Tibial nerve (tissue), 4 donors: ENCODE data around the gene USP48.

ENCODE experiments used
- EP300 ChIP-seq, 2 donors: sonication (generic); formaldehyde crosslinking; IDR thresholded peaks; one replicate each; pipeline ENCODE4 v1.6.1; 2017; ENCODE audit warnings: antibody characterized with exemption in 2 of 2, mild to moderate bottlenecking in 1 of 2
- POLR2A ChIP-seq, 2 donors: fragments of 450-650 bp; IDR thresholded peaks; one replicate each; pipeline ENCODE4 v1.6.1; 2017; ENCODE audit warnings: antibody characterized with exemption in 2 of 2, mild to moderate bottlenecking in 2 of 2, moderate library complexity in 2 of 2
- TF ChIP-seq, protein P1 (sequence below), 5 experiments: fragments of 200-600 bp in 3 of 5; fragments of 450-650 bp in 2 of 5; sonication (generic) in 3 of 5; IDR thresholded peaks; one replicate each; pipeline ENCODE4 v1.5.1; 2016 to 2019; ENCODE audit warnings: antibody characterized with exemption in 5 of 5, mild to moderate bottlenecking in 3 of 5, moderate library complexity in 2 of 5

- TF ChIP-seq, protein P1, sequence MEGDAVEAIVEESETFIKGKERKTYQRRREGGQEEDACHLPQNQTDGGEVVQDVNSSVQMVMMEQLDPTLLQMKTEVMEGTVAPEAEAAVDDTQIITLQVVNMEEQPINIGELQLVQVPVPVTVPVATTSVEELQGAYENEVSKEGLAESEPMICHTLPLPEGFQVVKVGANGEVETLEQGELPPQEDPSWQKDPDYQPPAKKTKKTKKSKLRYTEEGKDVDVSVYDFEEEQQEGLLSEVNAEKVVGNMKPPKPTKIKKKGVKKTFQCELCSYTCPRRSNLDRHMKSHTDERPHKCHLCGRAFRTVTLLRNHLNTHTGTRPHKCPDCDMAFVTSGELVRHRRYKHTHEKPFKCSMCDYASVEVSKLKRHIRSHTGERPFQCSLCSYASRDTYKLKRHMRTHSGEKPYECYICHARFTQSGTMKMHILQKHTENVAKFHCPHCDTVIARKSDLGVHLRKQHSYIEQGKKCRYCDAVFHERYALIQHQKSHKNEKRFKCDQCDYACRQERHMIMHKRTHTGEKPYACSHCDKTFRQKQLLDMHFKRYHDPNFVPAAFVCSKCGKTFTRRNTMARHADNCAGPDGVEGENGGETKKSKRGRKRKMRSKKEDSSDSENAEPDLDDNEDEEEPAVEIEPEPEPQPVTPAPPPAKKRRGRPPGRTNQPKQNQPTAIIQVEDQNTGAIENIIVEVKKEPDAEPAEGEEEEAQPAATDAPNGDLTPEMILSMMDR (IDR thresholded peaks at IDR 0.05) = no peak
- TF ChIP-seq POLR2A (IDR thresholded peaks at IDR 0.05) (no peak), EP300 (IDR thresholded peaks at IDR 0.05) (no peak)
Observed at GRCh38 chr1:21693732-21694131, 89.2 kb downstream of the USP48 start.
